ENCODE results near the gene MGAT4C. TPM values are rescaled to one million over a fixed set of nuclear protein-coding genes. Genes with fewer than 3 reads are reported as not detected.

Gene MGAT4C
- total and polyA plus RNA-seq, 2 of the 8 experiments (the other 6 are each of a cell fraction or from before 2014, with no cell fraction given): 1.6 to 2.5 TPM

- POLR2A ChIA-PET (ENCODE audit: partially characterized antibody): no interaction called here
- TF ChIP-seq TAF1 (IDR thresholded peaks at IDR 0.05; ENCODE audit: low read depth, low read length) (no peak), CTCF (IDR thresholded peaks at IDR 0.05; ENCODE audit: control extremely low read depth in 1 of 3, insufficient read depth in 1 of 3, low read depth in 1 of 3, low read length in 3 of 3) (peak in 1 of 3 experiments; percentile 34; a peak in 2 of 4 replicates), SAP30 (IDR thresholded peaks at IDR 0.05; ENCODE audit: insufficient read depth, insufficient replicate concordance, low read length) (no peak), HDAC6 (IDR thresholded peaks at IDR 0.05; ENCODE audit: low read depth, low read length) (no peak), GABPA (IDR thresholded peaks at IDR 0.05; ENCODE audit: borderline replicate concordance, insufficient read depth, low read length) (no peak)
Measured at GRCh38 chr12:85920324-85920947, 335.8 kb downstream of the MGAT4C start.

More at GRCh38 chr12:85920324-85920947, 335.8 kb downstream of the MGAT4C start:
- Histone ChIP-seq H3K4ac (replicated peaks; ENCODE audit: insufficient read length, low read depth, low read length) (no peak overlapping the region), H2BK120ac (replicated peaks; ENCODE audit: low read depth, low read length) (no peak overlapping the region), H3K27me3 (replicated peaks in 1 of 4; ENCODE audit: control insufficient read depth in 3 of 4, extremely low read depth in 1 of 4, insufficient read depth in 3 of 4, low read length in 3 of 4) (no peaks in the 10 kb centered on the region), H2BK12ac (ENCODE audit: low read depth, low read length) (no peak overlapping the region), H3K18ac (ENCODE audit: extremely low read depth, low read length) (no peak overlapping the region), H3K79me2 (ENCODE audit: control insufficient read depth in 1 of 2, insufficient read depth in 2 of 2, low read length in 2 of 2) (no peaks in the 10 kb centered on the region), H4K5ac (ENCODE audit: insufficient read length, low read depth, low read length) (no peak overlapping the region), H2AK5ac (ENCODE audit: low read depth, low read length) (no peak overlapping the region), H3K36me3 (ENCODE audit: control insufficient read depth in 2 of 4, insufficient read depth in 4 of 4, low read length in 3 of 4) (no peaks in the 10 kb centered on the region; a peak in 1 of 8 replicates), H3K23ac (ENCODE audit: insufficient read length) (no peak overlapping the region), H2BK5ac (ENCODE audit: low read depth, low read length) (no peak overlapping the region), H3K9ac (replicated peaks in 1 of 4; ENCODE audit: extremely low read depth in 1 of 4, low read depth in 3 of 4, low read length in 3 of 4) (no peak overlapping the region), H3K23me2 (ENCODE audit: low read depth, low read length) (no peaks in the 10 kb centered on the region; the same call in 1 of the 2 replicates), H2BK15ac (ENCODE audit: low read length) (no peak overlapping the region), H4K20me1 (replicated peaks in 1 of 2; ENCODE audit: control insufficient read depth in 1 of 2, insufficient read depth in 2 of 2, low read length in 2 of 2) (no peaks in the 10 kb centered on the region), H3K4me1 (replicated peaks in 1 of 4; ENCODE audit: control insufficient read depth in 3 of 4, insufficient read depth in 4 of 4, low read length in 3 of 4) (peaks cover 0 to 3% (median under 1%) of the 10 kb centered on the region in 4 experiments; a peak in 2 of 7 replicates), H2BK20ac (ENCODE audit: low read length) (no peak overlapping the region), H4K8ac (ENCODE audit: extremely low read depth, insufficient read depth, low read length) (no peak overlapping the region), H3K9me3 (ENCODE audit: insufficient read depth in 2 of 2, low read depth in 1 of 2, low read length in 1 of 2) (no peaks in the 10 kb centered on the region), H3K27ac (ENCODE audit: low read depth, low read length) (no peak overlapping the region), H4K91ac (replicated peaks; ENCODE audit: insufficient read length, low read length) (no peak overlapping the region), H3K4me2 (ENCODE audit: insufficient read depth in 1 of 2, low read depth in 2 of 2, low read length in 2 of 2) (no peak overlapping the region), H2AFZ (ENCODE audit: low read length) (no peak overlapping the region), H3K14ac (ENCODE audit: insufficient read length) (no peak overlapping the region), H3K56ac (replicated peaks; ENCODE audit: insufficient read length, low read depth, low read length) (no peak overlapping the region), H3K4me3 (ENCODE audit: extremely low read depth in 1 of 4, insufficient read depth in 2 of 4, low read depth in 3 of 4, low read length in 4 of 4) (no peak overlapping the region), H3K79me1 (ENCODE audit: low read depth, low read length) (no peaks in the 10 kb centered on the region)
- FAIRE-seq: no peak
- CTCF ChIA-PET (ENCODE audit: partially characterized antibody): interaction anchor here (0.6 to 2.4 kb wide), 29 partner anchors 12 to 763 kb away, joined by 3 to 16 read pairs (median 4); partner anchors contain the start of gene NTS
- WGBS, 2 experiments (ENCODE audit: extremely low coverage in 1 of 2, insufficient coverage in 1 of 2, insufficient read length in 1 of 2, insufficient replicate concordance in 2 of 2, low coverage in 1 of 2, low lambda C conversion rate in 2 of 2, missing lambda C conversion rate in 1 of 2): 45% methylated on average over 3 of the region's 3 CpGs; no CpG with 5 or more reads in 1 of the 2 experiments
- no peak for DNase-seq (ENCODE audit: low read depth in 1 of 2, low spot score in 2 of 2)

All from H1 (cell line).